Measurements from ENCODE around the gene S100A2. TPM values are rescaled to one million over a fixed set of nuclear protein-coding genes. Genes with fewer than 3 reads are reported as not detected.

S100A2 gene
- total and polyA plus RNA-seq, 2 of the 8 experiments (the other 6 are each of a cell fraction or from before 2014, with no cell fraction given): 0.86 TPM; not detected in 1

DNA sequence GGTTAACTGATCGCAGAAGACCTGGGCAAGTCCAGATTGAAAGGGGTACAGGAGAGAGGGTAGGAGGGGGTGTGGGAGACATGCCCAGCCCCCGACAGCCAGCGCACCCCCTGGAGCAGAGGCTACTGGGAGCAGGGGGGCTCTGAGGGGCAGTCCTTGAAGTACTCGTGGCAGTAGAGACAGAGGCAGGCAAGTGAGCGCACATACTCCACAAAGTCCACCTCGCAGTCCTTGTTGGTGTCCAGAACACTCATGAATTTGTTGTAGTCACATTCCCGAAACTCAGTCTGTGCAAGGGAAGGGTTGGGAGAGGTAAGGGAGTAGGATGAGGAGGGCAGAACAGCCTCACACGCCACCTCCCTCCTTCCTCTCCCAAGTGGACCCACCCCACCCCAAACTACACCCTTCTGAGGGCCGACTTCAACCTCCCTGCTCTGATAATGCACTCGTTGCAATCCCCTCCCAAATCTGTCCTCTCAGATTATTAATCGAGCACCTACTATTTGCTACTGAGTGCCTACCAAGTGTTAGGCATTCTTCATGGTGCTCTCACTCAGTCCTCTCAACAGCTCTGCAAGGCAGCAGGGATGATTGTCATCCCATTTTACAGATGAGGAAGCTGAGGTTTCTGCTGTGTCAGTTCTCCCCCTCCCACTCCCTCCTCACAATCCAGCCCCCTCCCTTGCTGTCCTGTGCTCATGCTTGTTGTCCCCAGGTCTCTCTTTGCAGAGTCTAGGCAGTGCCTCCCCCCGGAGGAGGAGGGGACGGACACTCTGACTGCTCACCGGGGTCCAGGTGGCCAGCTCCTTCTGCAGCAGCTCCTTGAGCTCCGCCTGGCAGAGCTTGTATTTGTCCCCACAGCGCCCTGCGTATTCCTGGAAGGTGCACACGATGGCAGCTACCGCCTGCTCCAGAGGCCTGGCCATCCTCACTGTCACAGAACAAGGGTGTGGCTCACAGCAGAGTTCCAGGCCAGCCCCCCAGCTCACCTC lies 17.8 kb downstream of the S100A2 start:
- POLR2A ChIA-PET (ENCODE audit: partially characterized antibody): interaction anchor here (0.7 to 1.5 kb wide), 5 partner anchors 15 to 86 kb away, joined by 3 to 5 read pairs (median 4); partner anchors contain the start of genes CHTOP and S100A16
- peak overlapping the region; percentile 99; the same call in 1 of the 2 replicates for H2BK15ac ChIP-seq (ENCODE audit: low read length)
- peaks cover 6% of the 10 kb centered on the region for H3K23me2 ChIP-seq (ENCODE audit: low read depth, low read length)
- FAIRE-seq: no peak
- H3K79me1 ChIP-seq (ENCODE audit: low read depth, low read length): no peaks in the 10 kb centered on the region
- H3K9me3 ChIP-seq (ENCODE audit: insufficient read depth in 2 of 2, low read depth in 1 of 2, low read length in 1 of 2): no peaks in the 10 kb centered on the region
- H4K8ac ChIP-seq (ENCODE audit: extremely low read depth, insufficient read depth, low read length): no peak overlapping the region
- no peak overlapping the region for H4K5ac ChIP-seq (ENCODE audit: insufficient read length, low read depth, low read length)
- H2BK5ac ChIP-seq (ENCODE audit: low read depth, low read length): 0 out of 2 replicates have a peak overlapping the region, but pooled peaks have one; percentile 29
- no peak overlapping the region for H3K9ac ChIP-seq (replicated peaks in 1 of 4; ENCODE audit: extremely low read depth in 1 of 4, low read depth in 3 of 4, low read length in 3 of 4)
- H3K27ac ChIP-seq (ENCODE audit: low read depth, low read length): no peak overlapping the region
- peak overlapping the region; percentile 24 for H3K18ac ChIP-seq (ENCODE audit: extremely low read depth, low read length)
- no peaks in the 10 kb centered on the region for H4K20me1 ChIP-seq (replicated peaks in 1 of 2; ENCODE audit: control insufficient read depth in 1 of 2, insufficient read depth in 2 of 2, low read length in 2 of 2)
- H3K4me3 ChIP-seq (ENCODE audit: extremely low read depth in 1 of 4, insufficient read depth in 2 of 4, low read depth in 3 of 4, low read length in 4 of 4): no peak overlapping the region
- H3K27me3 ChIP-seq (replicated peaks in 1 of 4; ENCODE audit: control insufficient read depth in 3 of 4, extremely low read depth in 1 of 4, insufficient read depth in 3 of 4, low read length in 3 of 4): no peaks in the 10 kb centered on the region; a peak in 2 of 7 replicates
- H3K56ac ChIP-seq (replicated peaks; ENCODE audit: insufficient read length, low read depth, low read length): no peak overlapping the region
- peak overlapping the region; percentile 75; the same call in 1 of the 2 replicates for H2BK20ac ChIP-seq (ENCODE audit: low read length)
- H3K79me2 ChIP-seq (ENCODE audit: control insufficient read depth in 1 of 2, insufficient read depth in 2 of 2, low read length in 2 of 2): no peaks in the 10 kb centered on the region
- WGBS, 2 experiments (ENCODE audit: extremely low coverage in 1 of 2, insufficient coverage in 1 of 2, insufficient read length in 1 of 2, insufficient replicate concordance in 2 of 2, low coverage in 1 of 2, low lambda C conversion rate in 2 of 2, missing lambda C conversion rate in 1 of 2): 86% methylated on average over 19 of the region's 19 CpGs; no CpG with 5 or more reads in 1 of the 2 experiments
- peaks cover 4 to 35% (median 21%) of the 10 kb centered on the region in 4 experiments for H3K4me1 ChIP-seq (replicated peaks in 1 of 4; ENCODE audit: control insufficient read depth in 3 of 4, insufficient read depth in 4 of 4, low read length in 3 of 4)
- H3K23ac ChIP-seq (ENCODE audit: insufficient read length): no peak overlapping the region
- no peak overlapping the region for H3K4me2 ChIP-seq (ENCODE audit: insufficient read depth in 1 of 2, low read depth in 2 of 2, low read length in 2 of 2)
- peak overlapping the region; percentile 64 for H4K91ac ChIP-seq (replicated peaks; ENCODE audit: insufficient read length, low read length)
- no peak overlapping the region for H2AFZ ChIP-seq (ENCODE audit: low read length)
- no peak overlapping the region; the same call in 1 of the 2 replicates for H2AK5ac ChIP-seq (ENCODE audit: low read depth, low read length)
- no peaks in the 10 kb centered on the region for H3K36me3 ChIP-seq (ENCODE audit: control insufficient read depth in 2 of 4, insufficient read depth in 4 of 4, low read length in 3 of 4)
- no peak overlapping the region for H2BK120ac ChIP-seq (replicated peaks; ENCODE audit: low read depth, low read length)
- CTCF ChIA-PET (ENCODE audit: partially characterized antibody): interaction anchor here (0.7 to 12.9 kb wide), 7 partner anchors 9 to 80 kb away, joined by 3 to 165 read pairs (median 5); partner anchors contain the start of genes S100A1, S100A13, S100A2 and S100A5
- H3K4ac ChIP-seq (replicated peaks; ENCODE audit: insufficient read length, low read depth, low read length): no peak overlapping the region
- H2BK12ac ChIP-seq (ENCODE audit: low read depth, low read length): peak overlapping the region; percentile 62; the same call in 1 of the 2 replicates
- DNase-seq (ENCODE audit: low read depth in 1 of 2, low spot score in 2 of 2): no peak
- no peak overlapping the region for H3K14ac ChIP-seq (ENCODE audit: insufficient read length)
- TF ChIP-seq SIN3A (conservative IDR thresholded peaks at IDR 0.05 in 1 of 2, IDR thresholded peaks at IDR 0.05 in 1 of 2; ENCODE audit: low read depth in 1 of 2, low read length in 2 of 2) (no peak), MAFK (IDR thresholded peaks at IDR 0.05; ENCODE audit: low read depth, low read length) (no peak), RNF2 (IDR thresholded peaks at IDR 0.05; ENCODE audit: borderline replicate concordance, low read depth, low read length, missing control alignments, poor library complexity, severe bottlenecking) (no peak), CTBP2 (IDR thresholded peaks at IDR 0.05; ENCODE audit: borderline replicate concordance, insufficient read depth, insufficient read length, low read length) (no peak), YY1 (IDR thresholded peaks at IDR 0.05; ENCODE audit: low read depth, low read length) (no peak), TAF7 (optimal IDR thresholded peaks at IDR 0.05; ENCODE audit: borderline replicate concordance, low read depth, low read length) (no peak)
- TF ChIP-seq, protein P1, sequence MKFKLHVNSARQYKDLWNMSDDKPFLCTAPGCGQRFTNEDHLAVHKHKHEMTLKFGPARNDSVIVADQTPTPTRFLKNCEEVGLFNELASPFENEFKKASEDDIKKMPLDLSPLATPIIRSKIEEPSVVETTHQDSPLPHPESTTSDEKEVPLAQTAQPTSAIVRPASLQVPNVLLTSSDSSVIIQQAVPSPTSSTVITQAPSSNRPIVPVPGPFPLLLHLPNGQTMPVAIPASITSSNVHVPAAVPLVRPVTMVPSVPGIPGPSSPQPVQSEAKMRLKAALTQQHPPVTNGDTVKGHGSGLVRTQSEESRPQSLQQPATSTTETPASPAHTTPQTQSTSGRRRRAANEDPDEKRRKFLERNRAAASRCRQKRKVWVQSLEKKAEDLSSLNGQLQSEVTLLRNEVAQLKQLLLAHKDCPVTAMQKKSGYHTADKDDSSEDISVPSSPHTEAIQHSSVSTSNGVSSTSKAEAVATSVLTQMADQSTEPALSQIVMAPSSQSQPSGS (IDR thresholded peaks at IDR 0.05; ENCODE audit: low read length): no peak
